ENCODE results near the gene GPR137. TPM values are rescaled to one million over a fixed set of nuclear protein-coding genes. Genes with fewer than 3 reads are reported as not detected.
"Not testable (repeated sequence)": the region's sequence is repeated elsewhere in the genome, so short reads cannot be mapped to it uniquely, and the experiment has no call there.

The GPR137 gene, protein sequence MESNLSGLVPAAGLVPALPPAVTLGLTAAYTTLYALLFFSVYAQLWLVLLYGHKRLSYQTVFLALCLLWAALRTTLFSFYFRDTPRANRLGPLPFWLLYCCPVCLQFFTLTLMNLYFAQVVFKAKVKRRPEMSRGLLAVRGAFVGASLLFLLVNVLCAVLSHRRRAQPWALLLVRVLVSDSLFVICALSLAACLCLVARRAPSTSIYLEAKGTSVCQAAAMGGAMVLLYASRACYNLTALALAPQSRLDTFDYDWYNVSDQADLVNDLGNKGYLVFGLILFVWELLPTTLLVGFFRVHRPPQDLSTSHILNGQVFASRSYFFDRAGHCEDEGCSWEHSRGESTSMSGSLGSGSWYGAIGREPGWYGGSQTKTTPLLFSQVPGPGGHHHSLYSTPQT
- total RNA-seq (2014; rRNA removed; shearing (Covaris generic)) = 16.4 and 20.0 TPM in 2 replicates
- polyA plus RNA-seq (2014; cell fraction: nucleus; rRNA removed) = 12.1 and 23.8 TPM in 2 replicates

DNA sequence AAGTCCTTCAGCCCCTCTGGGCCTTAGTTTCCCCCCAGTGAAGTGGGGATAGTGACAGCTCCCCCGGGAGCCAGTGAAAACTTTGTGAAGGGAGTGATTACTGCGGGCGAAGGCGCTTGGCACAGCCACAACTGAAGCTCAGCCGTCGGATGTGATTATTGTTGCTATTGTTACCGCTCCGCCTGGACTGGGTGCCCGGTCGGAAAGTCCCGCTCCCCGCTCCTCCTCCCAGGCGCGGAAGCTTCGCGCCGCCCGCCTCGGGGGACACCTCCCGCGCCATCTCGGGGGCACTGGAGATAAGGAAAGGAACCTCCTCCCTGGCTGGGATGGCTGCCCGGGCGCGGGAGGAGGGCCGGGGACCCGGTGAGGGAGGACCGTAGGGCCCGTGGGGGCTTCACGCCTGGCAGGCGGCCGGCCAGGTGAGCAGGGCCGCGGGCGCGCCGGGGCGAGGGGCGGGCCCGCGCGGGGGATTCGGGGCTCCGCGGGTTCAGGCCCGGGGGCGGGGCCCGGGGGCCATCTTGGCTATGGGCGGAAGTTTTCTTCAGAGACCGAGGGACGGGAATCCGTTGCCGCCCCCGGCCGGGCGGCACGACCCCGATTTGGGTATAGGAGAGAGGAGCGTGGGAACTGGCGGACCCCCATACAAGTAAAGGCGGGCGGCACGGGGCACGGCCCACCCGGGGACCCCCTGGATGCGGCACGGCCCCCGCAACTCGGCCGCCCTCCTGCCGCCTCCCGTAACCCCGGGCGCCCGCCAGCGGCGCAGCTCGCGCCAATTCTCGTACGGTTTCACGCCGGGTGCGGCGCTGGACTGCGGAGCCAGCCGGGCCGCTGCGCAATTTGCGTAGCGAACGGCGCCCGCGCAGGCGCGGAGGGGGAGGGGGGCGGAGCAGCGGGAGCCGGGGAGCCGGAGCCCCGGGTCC is at the start of gene GPR137:
GPR137 (plus strand) TSS at position 887 of the 923 bp plus-strand sequence. CDS start 677 bp downstream, outside the sequence.
- DNase-seq (ENCODE audit: extremely low read depth, low read depth) = no peak

DNA sequence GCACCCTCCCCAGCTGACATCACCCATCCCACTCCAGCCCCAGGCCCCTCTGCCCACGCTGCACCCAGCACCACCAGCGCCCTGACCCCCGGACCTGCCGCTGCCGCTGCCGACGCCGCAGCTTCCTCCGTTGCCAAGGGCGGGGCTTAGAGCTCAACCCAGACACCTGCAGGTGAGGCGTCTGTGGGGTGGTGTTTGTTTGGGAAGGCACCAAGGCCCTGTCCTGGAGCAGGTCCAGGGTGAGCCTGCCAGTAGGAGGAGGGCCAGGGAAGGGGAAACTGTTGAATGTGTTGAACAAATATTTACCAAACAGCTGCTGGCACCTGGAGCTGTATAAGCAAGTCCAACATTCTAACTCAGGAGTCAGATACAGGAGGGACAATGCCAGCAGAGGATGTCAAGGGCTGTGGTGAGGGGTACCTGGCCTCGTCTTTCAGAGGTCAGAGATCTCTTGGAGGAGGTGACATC is 48.1 kb upstream of the GPR137 start:
- no peak for DNase-seq (ENCODE audit: extremely low read depth, low read depth)

DNA sequence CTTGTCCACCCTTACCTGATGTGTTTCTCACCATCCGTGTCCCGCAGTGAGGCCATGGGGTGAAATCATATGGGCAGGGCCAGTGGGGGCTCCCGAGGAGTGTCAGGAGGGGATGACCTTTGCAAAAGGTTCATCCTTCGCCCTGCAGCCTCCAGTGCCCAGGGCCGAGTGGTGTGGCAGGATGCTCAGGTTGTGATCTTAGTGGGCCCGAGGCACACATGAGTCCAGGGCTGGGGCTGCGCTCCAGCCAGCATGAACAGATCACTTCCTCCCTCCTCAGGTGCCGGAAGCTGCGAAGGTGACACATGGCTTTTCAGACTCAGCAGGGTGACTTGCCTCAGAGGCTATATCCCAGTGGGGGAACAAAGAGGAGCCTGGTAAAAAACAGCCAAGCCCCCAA is 47.6 kb upstream of the GPR137 start:
- DNase-seq (ENCODE audit: extremely low read depth, low read depth) = no peak

DNA sequence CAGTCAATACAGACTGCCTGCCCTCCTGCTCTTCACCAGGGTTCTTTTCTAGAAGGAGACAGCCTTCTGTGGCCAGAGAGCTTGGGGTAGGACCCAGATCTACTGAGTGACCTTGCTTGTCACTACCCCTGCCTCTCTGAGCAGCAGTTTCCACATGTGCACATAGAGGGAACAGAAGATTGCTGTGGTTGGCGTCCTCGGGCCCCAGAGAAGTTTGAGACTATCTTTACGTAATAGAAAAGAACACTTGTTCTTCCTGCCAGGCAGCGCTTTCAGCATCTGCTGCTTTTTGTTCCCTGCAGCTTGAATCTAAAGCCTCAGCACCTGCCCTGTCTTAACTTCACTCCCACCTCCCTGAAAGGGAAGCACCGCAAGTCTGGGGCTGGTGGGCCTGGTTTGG is 46.6 kb upstream of the GPR137 start:
- no peak for DNase-seq (ENCODE audit: extremely low read depth, low read depth)

DNA sequence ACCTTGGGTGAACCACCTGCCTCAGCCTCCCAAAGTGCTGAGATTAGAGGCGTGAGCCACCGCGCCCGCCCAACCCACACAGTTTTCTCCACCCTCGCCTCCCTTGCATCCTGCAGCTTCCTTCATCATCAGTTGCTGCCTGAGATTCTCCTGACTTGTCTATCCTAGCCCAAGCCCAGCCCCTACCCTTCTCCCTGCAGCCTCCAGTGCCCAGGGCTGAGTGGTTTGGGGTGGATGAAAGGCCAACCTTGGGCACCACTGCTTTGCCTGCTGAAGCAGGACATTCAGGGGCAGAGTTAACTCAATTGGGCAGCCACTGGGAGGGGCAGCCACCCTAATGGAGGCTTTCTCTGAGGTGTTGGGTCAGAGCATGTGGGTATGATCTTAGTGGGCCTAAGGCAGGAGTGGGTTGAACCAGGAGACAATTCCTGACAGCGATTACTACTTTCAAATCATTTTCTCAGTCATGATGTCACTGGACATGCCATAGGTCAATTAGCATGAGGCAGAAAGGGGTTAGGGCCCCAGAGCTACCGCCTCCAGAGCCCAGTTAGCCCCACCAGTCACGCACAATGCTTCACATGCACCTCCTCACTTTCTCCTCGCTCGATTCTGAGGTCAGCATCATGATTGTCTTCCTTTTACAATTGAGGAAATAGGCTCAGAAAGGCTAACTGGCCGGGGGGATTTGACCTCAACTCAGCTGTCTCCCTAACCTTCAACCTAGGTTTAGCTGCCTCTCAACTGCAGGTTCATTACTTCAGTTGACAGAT is 45.8 kb upstream of the GPR137 start:
- DNase-seq (ENCODE audit: extremely low read depth, low read depth) = no peak

DNA sequence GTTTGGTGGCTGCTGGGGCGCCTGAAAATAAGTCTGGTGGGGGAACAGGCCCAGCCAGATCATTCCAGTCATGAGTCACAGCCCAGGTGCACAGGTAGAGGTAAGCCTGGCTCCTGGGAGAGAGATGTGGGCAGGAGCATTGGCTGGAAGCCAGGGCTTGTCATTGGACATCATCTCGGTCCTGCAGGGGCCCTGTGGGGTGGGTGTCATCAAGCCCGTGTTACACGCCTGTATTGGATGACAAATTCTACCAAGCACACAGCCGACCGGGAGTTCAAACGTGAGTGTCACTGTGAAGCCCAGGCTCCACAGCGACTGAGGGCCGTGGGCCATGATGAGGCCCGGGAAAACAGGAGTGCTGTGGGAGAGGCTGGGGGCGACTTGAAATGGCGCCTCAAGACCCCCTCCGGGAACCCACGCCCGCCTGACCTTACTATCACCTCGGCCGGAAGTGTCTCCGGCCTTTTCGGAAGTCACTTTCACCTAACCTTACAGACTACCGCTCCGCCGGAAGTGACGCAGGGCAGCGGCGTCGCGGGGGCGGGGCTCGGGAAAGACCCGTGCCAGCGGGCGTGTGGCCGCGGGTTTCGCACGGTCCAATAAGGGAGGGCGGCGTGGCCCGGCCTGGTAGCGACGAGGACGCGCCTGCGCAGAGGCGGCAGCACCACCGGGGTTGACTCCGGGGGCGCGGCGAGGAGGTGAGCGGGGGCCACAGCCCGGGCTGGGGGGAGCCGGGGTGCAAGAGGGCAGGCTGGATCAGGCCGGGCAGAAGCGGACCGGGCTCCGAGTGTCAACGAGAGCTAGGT is 45.0 kb upstream of the GPR137 start, which contains the start of gene FKBP2:
FKBP2 (plus strand) TSS at position 661 of the 806 bp plus-strand sequence. CDS start 1,293 bp downstream, outside the sequence.
- peak; percentile 92 for DNase-seq (ENCODE audit: extremely low read depth, low read depth)

DNA sequence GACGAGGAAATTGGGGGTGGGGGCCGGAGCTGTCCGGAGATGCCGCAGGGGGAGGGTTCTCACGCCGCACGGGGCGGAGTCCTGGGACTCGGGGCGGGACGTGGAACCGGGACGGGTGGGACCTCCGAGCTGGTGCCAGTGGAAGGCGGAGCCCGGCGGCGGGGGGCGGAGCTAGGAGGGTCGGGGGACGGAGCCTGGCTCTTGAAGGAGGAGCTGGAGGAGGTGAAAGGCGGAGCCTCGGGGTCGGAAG is 44.5 kb upstream of the GPR137 start:
- DNase-seq (ENCODE audit: extremely low read depth, low read depth) = peak; percentile 97

DNA sequence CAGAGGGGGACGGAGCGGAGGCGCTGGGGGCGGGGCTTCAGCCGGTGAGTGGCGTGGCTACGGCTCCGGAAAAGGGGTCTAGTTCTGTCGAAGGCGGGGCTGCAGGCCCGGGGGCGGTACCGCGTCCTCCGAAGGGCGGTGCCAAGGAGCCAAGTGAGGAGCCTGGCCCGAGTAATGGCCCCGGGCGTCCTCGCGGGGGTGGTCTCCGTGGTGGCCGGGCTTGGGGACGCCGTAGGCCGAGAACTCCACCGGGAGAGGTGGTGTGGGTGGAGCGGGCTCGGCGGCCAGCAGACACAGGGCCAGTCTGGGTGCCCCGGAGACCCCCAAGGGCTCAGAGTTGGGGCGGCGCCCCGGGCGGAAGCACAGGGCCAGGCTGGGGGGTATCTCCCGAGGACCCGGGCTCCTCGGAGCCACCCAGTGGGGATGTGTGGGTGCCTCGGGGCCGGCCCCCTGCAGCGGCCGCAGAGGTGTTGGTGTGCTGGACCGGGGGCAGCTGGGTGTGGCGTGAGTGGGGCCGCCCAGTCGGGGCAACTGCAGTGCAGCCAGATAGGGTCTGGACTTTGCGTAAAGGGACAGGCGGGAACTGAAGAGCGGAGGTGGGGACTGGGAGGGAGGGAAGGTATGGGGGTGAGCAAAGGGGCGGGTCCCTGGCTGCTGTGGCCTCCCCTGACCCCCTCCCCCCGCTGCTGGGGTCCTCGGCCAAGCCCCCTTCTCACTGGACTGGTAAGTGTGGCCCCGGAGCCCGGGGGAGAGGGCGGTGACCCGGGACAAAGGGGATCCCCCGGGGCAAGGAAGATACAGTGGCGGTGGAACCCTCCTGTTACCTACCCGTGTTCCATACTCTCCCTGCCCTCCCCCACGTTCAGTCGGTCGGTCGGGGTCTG is 43.9 kb upstream of the GPR137 start:
- DNase-seq (ENCODE audit: extremely low read depth, low read depth) = no peak

DNA sequence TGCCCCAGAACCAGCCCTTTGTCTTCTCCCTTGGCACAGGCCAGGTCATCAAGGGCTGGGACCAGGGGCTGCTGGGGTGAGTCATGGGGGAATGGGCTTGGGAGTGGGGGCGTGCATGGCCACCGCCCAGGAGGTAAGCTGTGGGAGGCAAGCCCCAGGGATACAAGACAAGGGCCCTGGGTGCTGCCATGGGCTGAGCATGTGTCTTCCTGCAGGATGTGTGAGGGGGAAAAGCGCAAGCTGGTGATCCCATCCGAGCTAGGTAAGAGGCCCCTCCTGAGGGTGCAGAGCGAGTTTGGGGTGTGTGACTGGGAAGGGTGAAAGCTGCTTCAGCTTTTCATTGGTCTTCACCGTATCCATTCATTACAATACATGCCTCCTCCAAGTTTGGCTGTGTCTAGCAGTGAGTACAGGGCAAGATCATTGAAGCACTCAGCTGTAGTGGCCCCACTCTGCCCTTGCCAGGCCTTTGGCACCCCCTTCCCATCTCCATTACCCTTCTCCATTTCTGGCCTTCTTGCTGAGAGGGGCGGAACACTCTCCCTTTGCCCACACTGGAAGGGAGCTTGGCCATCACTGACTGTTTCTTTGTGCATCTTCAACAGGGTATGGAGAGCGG is 42.3 kb upstream of the GPR137 start:
- no peak for DNase-seq (ENCODE audit: extremely low read depth, low read depth)

DNA sequence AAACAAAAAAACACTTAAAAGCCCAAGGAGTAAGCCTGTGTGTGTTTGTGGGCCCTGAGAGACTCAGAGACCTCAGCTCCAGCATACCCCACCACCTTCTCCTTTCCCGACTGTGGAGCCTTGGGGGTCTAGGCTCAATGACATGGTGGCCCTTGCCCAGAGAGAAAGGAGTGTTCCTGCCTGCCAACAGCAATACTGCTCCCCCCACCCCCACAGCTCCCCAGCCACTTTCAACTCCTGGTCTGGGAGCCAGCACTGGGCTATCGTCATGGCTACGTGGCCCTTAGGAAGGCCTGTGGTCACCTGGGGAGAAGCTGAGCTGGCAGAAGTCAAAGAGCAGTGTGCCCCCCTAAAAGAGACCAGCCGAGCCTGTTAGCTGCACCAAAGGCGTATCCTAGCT is 41.5 kb upstream of the GPR137 start:
- no peak for DNase-seq (ENCODE audit: extremely low read depth, low read depth)

DNA sequence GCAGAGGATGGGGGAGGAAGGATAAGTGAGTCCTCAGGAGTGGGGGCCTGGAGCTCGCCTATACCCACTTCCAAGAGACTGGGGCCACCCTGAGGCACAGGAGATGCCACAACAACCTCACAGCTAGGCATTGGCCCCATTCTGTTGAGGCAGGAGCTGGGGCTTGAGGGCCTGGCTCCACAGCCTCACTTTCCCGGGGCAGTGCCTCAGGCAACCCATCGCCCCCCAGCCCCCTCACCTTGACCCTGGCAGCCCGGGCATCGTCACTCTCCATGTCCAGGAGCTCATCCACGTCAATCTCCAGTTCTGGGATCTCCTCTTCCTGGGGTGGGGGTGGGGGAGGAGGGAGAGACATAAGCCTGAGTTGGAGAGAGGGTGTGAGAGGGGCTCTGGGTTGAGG is 40.7 kb upstream of the GPR137 start:
- DNase-seq (ENCODE audit: extremely low read depth, low read depth) = no peak

DNA sequence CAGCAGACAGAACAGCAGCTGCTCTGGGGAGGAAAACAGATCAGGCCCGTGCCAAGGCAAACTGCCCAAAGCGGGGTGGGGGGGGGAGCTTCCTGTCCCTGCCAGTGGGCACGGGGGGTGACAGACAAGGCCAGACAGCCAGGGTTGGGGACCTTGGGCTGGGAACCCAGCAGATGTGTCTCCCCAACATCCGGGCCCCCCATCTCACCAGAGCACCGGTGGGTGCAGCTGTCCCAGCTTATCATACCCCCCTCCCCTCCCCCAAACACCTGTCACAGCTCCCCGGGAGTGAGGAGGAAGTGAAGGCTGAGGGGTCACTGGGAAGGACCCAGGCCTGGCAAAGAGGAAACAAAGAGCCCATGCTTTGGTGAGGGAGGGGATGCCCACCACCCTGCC is 40.2 kb upstream of the GPR137 start:
- no peak for DNase-seq (ENCODE audit: extremely low read depth, low read depth)

DNA sequence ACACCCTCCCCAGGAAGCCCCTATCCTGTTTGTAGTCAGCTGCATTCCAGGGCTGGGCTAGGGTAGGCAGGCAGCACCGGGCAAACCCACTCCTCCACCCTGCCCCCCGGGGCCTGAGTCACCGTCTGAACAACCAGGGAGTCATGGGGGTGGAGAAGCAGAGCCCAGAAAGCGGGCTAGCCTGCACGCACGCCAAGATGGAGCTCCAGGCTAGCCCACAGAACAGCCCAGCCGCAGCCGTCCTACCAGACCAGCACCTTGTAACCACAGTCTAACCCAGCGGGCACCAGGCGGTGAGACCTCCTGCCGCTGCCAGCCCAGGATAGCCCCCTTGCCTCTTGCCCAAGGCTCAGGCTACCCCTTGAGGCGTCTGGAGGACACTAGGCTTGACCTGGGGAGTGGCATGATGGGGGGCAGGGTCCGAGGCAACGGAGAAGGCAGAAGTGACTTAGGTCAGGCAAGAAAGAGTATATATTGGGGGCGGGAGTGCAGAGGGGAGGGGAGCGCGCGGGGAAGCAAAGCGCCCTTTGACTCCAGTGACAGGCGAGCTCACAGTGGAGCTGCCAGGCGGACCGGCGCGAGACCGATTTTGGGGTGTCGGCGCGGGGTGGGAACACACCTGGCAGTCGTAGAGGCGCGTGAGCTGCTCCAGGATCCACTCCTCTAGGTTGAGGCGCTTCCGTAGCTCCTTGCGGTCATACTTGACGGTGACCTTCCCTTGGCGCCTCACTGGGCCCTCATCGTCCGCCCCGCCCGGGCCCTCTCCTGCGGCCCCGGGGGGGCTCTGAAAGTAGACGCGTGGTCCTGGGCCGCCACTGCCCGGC is 39.6 kb upstream of the GPR137 start:
- peak; percentile 80 for DNase-seq (ENCODE audit: extremely low read depth, low read depth)

DNA sequence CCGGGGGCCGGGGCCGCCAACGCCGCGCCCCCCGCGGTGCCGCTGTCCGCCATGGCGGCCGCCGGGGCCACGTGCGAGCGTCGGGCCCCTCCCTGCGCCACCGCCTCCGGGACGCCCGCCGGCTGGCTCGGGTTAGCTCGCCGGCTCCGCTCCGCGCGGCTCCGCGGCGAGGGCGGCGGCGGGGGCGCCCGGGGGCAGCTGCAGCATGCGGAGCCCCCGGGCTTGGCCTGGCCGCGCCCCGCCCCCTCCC is 39.1 kb upstream of the GPR137 start:
- DNase-seq (ENCODE audit: extremely low read depth, low read depth) = not testable (repeated sequence)

DNA sequence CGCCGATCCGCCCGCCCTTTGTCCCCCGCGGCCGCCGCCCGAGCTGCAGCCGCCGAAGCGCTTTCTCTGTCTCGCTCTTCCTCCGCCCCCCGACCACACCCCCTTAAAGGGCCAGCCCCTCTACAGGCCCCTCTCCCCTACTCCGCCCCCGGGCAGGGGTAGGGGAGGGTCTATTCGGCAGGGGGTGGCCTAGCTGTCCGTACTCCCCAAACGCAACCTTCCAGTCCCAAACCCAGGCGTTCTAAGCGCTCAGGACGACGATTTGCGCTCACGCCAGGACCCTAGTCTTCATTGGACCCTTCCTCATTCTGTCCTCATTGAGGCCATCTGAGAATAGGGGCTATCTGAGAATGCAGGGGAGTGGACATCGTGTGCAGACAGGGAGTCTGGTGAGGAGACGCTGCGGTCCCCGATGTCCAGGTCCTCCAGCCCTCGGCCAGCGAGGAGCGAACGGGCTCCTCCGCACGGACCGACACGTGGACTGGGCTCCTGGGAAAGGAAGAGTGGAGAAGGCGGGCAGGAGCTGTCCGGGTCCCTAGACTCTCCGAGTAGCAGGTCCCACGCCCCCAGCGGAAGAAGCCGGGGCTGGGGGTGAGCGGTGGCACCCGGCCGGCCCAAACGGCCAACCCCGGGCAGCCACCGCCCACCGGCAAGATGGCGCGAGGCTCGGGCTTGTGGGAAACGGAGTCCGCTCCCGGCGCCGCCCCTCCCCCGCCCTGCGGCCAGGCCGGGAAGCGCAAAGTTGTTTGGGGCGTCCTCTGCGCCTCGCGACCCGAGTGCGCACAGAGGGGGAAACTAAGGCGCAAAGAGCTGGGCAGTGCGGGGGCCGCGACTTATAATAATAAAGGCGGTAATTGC is 38.5 kb upstream of the GPR137 start, which contains the start of gene PPP1R14B:
PPP1R14B (minus strand) TSS at position 73 of the 858 bp plus-strand sequence. CDS start 270 bp downstream, outside the sequence.
- DNase-seq (ENCODE audit: extremely low read depth, low read depth) = peak; percentile 76

DNA sequence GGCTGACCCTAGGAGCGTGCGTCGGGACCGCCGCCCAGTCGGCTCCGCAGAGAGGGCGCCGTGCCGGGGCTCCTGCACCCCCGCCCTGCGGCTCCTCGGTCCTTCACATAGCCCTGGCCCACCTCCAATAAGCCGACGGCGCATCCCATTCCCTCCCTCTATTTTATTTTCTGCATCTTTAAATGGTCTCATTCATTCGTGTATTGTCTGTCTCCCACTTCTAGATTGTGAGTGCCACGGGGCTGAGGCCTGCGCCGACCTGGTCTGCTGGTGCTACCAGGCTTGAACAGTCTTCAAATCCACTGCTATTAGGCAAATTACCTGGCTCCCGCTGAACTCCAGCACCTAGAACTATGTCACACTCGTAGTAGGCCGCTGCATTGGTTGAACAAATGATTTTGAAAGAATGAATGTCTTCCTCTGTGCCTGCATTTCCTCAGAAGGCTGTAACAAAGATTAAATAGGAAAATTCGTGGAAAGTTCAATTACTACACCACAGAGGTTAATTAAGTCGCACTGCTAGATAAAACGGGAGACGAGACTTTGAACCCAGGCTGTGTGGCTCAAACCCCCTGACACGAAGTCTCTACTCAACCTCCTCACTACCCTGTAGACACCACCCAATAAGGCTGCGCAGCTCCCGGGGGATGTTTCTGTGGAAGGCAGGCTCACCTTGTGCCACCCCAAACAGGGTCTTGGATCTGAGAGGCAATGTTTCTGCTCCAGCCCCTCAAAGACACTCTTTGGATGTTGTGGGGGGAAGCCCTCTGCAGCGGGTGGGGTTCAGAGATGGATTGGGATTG is 37.7 kb upstream of the GPR137 start:
- no peak for DNase-seq (ENCODE audit: extremely low read depth, low read depth)

Data from NCI-H460 (cell line).